HG02981 (cell line): ENCODE measurements around the gene SEMA6D.

ENCODE experiments used
- ATAC-seq: cut with Tn5 transposase; IDR thresholded peaks from one replicate; pipeline ENCODE4 v1.9.1; 2021; ENCODE audit warnings: mild to moderate bottlenecking, moderate library complexity; ENCODE audit not compliant: unreplicated experiment

The SEMA6D gene

GRCh38 chr15:47741907-47742306 lies 24.6 kb downstream of the SEMA6D start:
- ATAC-seq = no peak

GRCh38 chr15:47742334-47742733 lies 25.0 kb downstream of the SEMA6D start:
- ATAC-seq = no peak

- ATAC-seq = no peak
Measured at GRCh38 chr15:47742742-47743141, 25.4 kb downstream of the SEMA6D start.

- ATAC-seq = no peak
Measured at GRCh38 chr15:47743385-47743784, 26.1 kb downstream of the SEMA6D start.

GRCh38 chr15:47743886-47744285 lies 26.6 kb downstream of the SEMA6D start:
- no peak for ATAC-seq

- ATAC-seq = no peak
Measured at GRCh38 chr15:47744496-47744895, 27.2 kb downstream of the SEMA6D start.

GRCh38 chr15:47744973-47745372 lies 27.7 kb downstream of the SEMA6D start:
- no peak for ATAC-seq

- ATAC-seq = no peak
Measured at GRCh38 chr15:47746516-47746915, 29.2 kb downstream of the SEMA6D start.

GRCh38 chr15:47750030-47750739 lies 32.9 kb downstream of the SEMA6D start:
- no peak for ATAC-seq

GRCh38 chr15:47750740-47751262 lies 33.5 kb downstream of the SEMA6D start:
- no peak for ATAC-seq

GRCh38 chr15:47753591-47753990 lies 36.3 kb downstream of the SEMA6D start:
- no peak for ATAC-seq

GRCh38 chr15:47754312-47754711 lies 37.0 kb downstream of the SEMA6D start:
- no peak for ATAC-seq

GRCh38 chr15:47755941-47756340 lies 38.6 kb downstream of the SEMA6D start:
- ATAC-seq = no peak

- no peak for ATAC-seq
Measured at GRCh38 chr15:47756872-47757271, 39.6 kb downstream of the SEMA6D start.

GRCh38 chr15:47757331-47757730 lies 40.0 kb downstream of the SEMA6D start:
- ATAC-seq = no peak

GRCh38 chr15:47762621-47763020 lies 45.3 kb downstream of the SEMA6D start:
- ATAC-seq = no peak

- ATAC-seq = no peak
Measured at GRCh38 chr15:47764666-47765065, 47.4 kb downstream of the SEMA6D start.

- ATAC-seq = no peak
Measured at GRCh38 chr15:47766406-47766805, 49.1 kb downstream of the SEMA6D start.

- no peak for ATAC-seq
Measured at GRCh38 chr15:47767035-47767434, 49.7 kb downstream of the SEMA6D start.

GRCh38 chr15:47768735-47769134 lies 51.4 kb downstream of the SEMA6D start:
- no peak for ATAC-seq

- no peak for ATAC-seq
Measured at GRCh38 chr15:47769166-47769565, 51.9 kb downstream of the SEMA6D start.

- ATAC-seq = no peak
Measured at GRCh38 chr15:47773143-47773542, 55.8 kb downstream of the SEMA6D start.

GRCh38 chr15:47778263-47778770 lies 61.0 kb downstream of the SEMA6D start:
- ATAC-seq = no peak
